ENCODE measurements around the gene MMD2.

The MMD2 gene

DNA sequence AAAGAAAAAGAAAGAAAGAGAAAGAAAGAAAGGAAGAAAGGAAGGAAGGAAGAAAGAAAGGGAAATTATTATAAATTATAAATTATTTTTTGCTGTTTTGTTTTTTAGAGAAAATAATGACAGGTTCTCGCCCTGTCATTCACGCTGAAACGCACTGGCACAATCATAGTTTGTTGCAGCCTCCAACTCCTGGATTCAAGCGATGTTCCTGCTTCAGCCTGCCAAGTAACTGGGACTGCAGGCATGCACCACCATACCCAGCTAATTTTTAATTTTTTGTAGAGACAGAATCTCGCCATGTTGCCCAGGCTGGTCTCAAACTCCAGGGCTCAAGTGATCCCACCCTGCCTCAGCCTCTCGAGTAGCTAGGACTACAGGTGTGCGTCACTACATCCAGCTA lies 21.6 kb downstream of the MMD2 start:
- Histone ChIP-seq H4K20me1 (ENCODE audit: insufficient read depth, low read length) (no peaks in the 10 kb centered on the region), H3K9ac (ENCODE audit: low read length) (no peak overlapping the region), H3K9me3 (ENCODE audit: low read length) (no peaks in the 10 kb centered on the region), H3K4me1 (ENCODE audit: insufficient read depth, low read length, severe bottlenecking) (no peaks in the 10 kb centered on the region), H2AFZ (ENCODE audit: low read length) (no peak overlapping the region), H3F3A (ENCODE audit: insufficient read depth, low read length) (no peaks in the 10 kb centered on the region), H3K27me3 (ENCODE audit: insufficient read depth, low read length) (no peaks in the 10 kb centered on the region), H3K4me2 (ENCODE audit: low read length) (no peak overlapping the region), H3K27ac (ENCODE audit: low read depth, low read length, poor library complexity, severe bottlenecking) (no peak overlapping the region), H3K9me2 (ENCODE audit: low read depth, low read length) (no peaks in the 10 kb centered on the region), H3K79me2 (ENCODE audit: insufficient read depth, low read length) (no peaks in the 10 kb centered on the region), H3K36me3 (ENCODE audit: insufficient read depth, low read length) (no peaks in the 10 kb centered on the region), H3K4me3 (ENCODE audit: low read depth, low read length, poor library complexity, severe bottlenecking) (no peak overlapping the region)
- no peak for TF ChIP-seq EZH2 (IDR thresholded peaks at IDR 0.05; ENCODE audit: borderline replicate concordance, low read length)
- TF ChIP-seq, protein P1, sequence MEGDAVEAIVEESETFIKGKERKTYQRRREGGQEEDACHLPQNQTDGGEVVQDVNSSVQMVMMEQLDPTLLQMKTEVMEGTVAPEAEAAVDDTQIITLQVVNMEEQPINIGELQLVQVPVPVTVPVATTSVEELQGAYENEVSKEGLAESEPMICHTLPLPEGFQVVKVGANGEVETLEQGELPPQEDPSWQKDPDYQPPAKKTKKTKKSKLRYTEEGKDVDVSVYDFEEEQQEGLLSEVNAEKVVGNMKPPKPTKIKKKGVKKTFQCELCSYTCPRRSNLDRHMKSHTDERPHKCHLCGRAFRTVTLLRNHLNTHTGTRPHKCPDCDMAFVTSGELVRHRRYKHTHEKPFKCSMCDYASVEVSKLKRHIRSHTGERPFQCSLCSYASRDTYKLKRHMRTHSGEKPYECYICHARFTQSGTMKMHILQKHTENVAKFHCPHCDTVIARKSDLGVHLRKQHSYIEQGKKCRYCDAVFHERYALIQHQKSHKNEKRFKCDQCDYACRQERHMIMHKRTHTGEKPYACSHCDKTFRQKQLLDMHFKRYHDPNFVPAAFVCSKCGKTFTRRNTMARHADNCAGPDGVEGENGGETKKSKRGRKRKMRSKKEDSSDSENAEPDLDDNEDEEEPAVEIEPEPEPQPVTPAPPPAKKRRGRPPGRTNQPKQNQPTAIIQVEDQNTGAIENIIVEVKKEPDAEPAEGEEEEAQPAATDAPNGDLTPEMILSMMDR (IDR thresholded peaks at IDR 0.05; ENCODE audit: low read length): no peak

DNA sequence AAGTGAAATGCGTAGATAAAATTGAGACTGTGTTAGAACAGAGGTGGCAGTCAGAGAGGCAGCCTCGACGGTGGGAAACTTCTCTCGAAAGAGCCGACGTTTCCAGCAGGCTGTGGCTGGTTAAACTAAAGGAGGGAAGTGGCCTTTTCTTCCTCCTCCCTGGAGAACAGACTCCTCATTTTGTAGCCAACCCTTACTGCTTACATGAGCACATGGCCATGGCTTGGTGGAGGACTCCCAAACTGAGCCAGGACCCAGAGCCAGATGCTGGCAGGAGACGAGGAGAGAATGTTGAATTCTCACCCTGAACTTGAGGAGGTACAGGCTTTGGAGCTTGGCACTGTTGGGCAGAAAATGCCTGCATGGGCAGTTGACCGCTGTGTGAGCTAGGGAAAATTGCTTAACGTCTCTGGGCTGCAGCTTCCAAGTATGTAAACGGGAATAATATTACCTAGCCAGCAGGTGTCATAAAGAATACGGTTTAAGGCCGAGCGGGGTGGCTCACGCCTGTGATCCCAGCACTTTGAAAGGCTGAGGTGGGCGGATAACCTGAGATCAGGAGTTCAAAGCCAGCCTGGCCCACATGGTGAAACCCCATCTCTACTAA lies 24.5 kb downstream of the MMD2 start:
- no peaks in the 10 kb centered on the region for H3K27me3 ChIP-seq (ENCODE audit: insufficient read depth, low read length)
- H3K9me2 ChIP-seq (ENCODE audit: low read depth, low read length): no peaks in the 10 kb centered on the region
- H3K4me2 ChIP-seq (ENCODE audit: low read length): no peak overlapping the region
- H3F3A ChIP-seq (ENCODE audit: insufficient read depth, low read length): no peaks in the 10 kb centered on the region
- no peak overlapping the region for H3K4me3 ChIP-seq (ENCODE audit: low read depth, low read length, poor library complexity, severe bottlenecking)
- H2AFZ ChIP-seq (ENCODE audit: low read length): no peak overlapping the region
- TF ChIP-seq, protein P1 (IDR thresholded peaks at IDR 0.05; ENCODE audit: low read length): no peak
- no peaks in the 10 kb centered on the region for H4K20me1 ChIP-seq (ENCODE audit: insufficient read depth, low read length)
- no peak overlapping the region for H3K27ac ChIP-seq (ENCODE audit: low read depth, low read length, poor library complexity, severe bottlenecking)
- H3K4me1 ChIP-seq (ENCODE audit: insufficient read depth, low read length, severe bottlenecking): no peaks in the 10 kb centered on the region
- H3K36me3 ChIP-seq (ENCODE audit: insufficient read depth, low read length): no peaks in the 10 kb centered on the region
- no peak overlapping the region for H3K9ac ChIP-seq (ENCODE audit: low read length)
- H3K79me2 ChIP-seq (ENCODE audit: insufficient read depth, low read length): no peaks in the 10 kb centered on the region
- no peaks in the 10 kb centered on the region for H3K9me3 ChIP-seq (ENCODE audit: low read length)

DNA sequence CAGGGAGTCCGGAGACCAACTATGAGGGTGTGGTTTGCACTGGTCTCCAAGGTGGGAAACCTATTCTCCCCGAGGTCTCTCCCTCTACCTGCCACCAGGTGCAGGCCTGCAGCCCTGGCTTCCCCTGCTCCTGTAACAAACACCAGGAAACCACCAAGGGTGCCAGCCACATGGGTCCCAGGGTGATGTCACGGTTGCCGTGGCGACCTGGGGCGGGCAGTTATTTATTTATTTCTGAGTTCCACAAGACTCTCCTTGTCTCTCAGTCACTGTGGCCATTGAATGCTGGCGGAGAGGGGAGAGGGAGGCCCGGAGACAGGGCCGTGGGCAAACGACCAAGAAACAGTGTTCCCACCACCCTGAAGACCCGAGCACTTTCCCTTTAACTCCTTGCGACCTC lies 27.0 kb downstream of the MMD2 start:
- Histone ChIP-seq H3K27me3 (ENCODE audit: insufficient read depth, low read length) (no peaks in the 10 kb centered on the region), H3F3A (ENCODE audit: insufficient read depth, low read length) (no peaks in the 10 kb centered on the region), H2AFZ (ENCODE audit: low read length) (no peak overlapping the region)

More for the DNA sequence above, 27.0 kb downstream of the MMD2 start:
- no peaks in the 10 kb centered on the region for H3K4me1 ChIP-seq (ENCODE audit: insufficient read depth, low read length, severe bottlenecking)
- H3K4me2 ChIP-seq (ENCODE audit: low read length): no peak overlapping the region
- no peaks in the 10 kb centered on the region for H3K36me3 ChIP-seq (ENCODE audit: insufficient read depth, low read length)
- no peaks in the 10 kb centered on the region for H3K9me2 ChIP-seq (ENCODE audit: low read depth, low read length)
- H3K79me2 ChIP-seq (ENCODE audit: insufficient read depth, low read length): no peaks in the 10 kb centered on the region
- no peak overlapping the region for H3K27ac ChIP-seq (ENCODE audit: low read depth, low read length, poor library complexity, severe bottlenecking)
- TF ChIP-seq EZH2 (IDR thresholded peaks at IDR 0.05; ENCODE audit: borderline replicate concordance, low read length): no peak
- TF ChIP-seq, protein P1 (IDR thresholded peaks at IDR 0.05; ENCODE audit: low read length): no peak
- H3K9me3 ChIP-seq (ENCODE audit: low read length): no peaks in the 10 kb centered on the region
- no peaks in the 10 kb centered on the region for H4K20me1 ChIP-seq (ENCODE audit: insufficient read depth, low read length)
- no peak overlapping the region for H3K9ac ChIP-seq (ENCODE audit: low read length)
- no peak overlapping the region for H3K4me3 ChIP-seq (ENCODE audit: low read depth, low read length, poor library complexity, severe bottlenecking)
